ENCODE data around the gene GLT8D2. TPM values are rescaled to one million over a fixed set of nuclear protein-coding genes. Genes with fewer than 3 reads are reported as not detected.

GLT8D2 gene
- total RNA-seq, 1 experiment from 2014 or later: 1.6 TPM

- peak overlapping the region; percentile 93 for H2AFZ ChIP-seq (ENCODE audit: low read length)
- intact Hi-C loops (cut with micrococcal nuclease): loop anchor here (1.0 to 10.0 kb wide), 3 partner anchors 8 to 1140 kb away; partner anchors contain the start of gene WASHC4
- H3K4me1 ChIP-seq (ENCODE audit: insufficient read depth, low read length): peaks cover 40% of the 10 kb centered on the region
- peak overlapping the region; percentile 94 for H3K9ac ChIP-seq (ENCODE audit: low read length)
- no peaks in the 10 kb centered on the region for H3K9me2 ChIP-seq (replicated peaks; ENCODE audit: low read length)
- peak overlapping the region; percentile 97 for H3K4me2 ChIP-seq (ENCODE audit: low read length)
- ATAC-seq: no peak
- ChIA-PET CTCF (interaction anchor here (0.5 kb wide), 1 partner anchor 1126 kb away, joined by 4 read pairs; no protein-coding TSS in a partner anchor), POLR2A (ENCODE audit: unreplicated experiment) (interaction anchor here (0.7 to 1.3 kb wide), 3 partner anchors 9 to 1116 kb away, joined by 3 to 8 read pairs (median 5); partner anchors contain the start of gene NFYB)
- peak overlapping the region; percentile 91 for H3K4me3 ChIP-seq (ENCODE audit: low read length)
- TSS peak; percentile 91 for BruUV-seq (replicated peaks)
- peaks cover 2% of the 10 kb centered on the region; the same call in 1 of the 2 replicates for H3K36me3 ChIP-seq (ENCODE audit: low read depth, low read length)
- TF ChIP-seq, protein P1, sequence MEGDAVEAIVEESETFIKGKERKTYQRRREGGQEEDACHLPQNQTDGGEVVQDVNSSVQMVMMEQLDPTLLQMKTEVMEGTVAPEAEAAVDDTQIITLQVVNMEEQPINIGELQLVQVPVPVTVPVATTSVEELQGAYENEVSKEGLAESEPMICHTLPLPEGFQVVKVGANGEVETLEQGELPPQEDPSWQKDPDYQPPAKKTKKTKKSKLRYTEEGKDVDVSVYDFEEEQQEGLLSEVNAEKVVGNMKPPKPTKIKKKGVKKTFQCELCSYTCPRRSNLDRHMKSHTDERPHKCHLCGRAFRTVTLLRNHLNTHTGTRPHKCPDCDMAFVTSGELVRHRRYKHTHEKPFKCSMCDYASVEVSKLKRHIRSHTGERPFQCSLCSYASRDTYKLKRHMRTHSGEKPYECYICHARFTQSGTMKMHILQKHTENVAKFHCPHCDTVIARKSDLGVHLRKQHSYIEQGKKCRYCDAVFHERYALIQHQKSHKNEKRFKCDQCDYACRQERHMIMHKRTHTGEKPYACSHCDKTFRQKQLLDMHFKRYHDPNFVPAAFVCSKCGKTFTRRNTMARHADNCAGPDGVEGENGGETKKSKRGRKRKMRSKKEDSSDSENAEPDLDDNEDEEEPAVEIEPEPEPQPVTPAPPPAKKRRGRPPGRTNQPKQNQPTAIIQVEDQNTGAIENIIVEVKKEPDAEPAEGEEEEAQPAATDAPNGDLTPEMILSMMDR (conservative IDR thresholded peaks at IDR 0.05; ENCODE audit: low read depth, low read length): no peak
- TF ChIP-seq EZH2phosphoT487 (IDR thresholded peaks at IDR 0.05; ENCODE audit: borderline replicate concordance, low read length) (no peak), EZH2 (IDR thresholded peaks at IDR 0.05; ENCODE audit: low read length, unreplicated experiment) (no peak)
- no peaks in the 10 kb centered on the region for H3K27me3 ChIP-seq (ENCODE audit: low read length)
- no peak for DNase-seq
- H4K20me1 ChIP-seq (ENCODE audit: low read length): peaks cover 29% of the 10 kb centered on the region; the same call in 1 of the 2 replicates
- H3K9me3 ChIP-seq (ENCODE audit: low read length): no peaks in the 10 kb centered on the region
- H3K79me2 ChIP-seq (ENCODE audit: low read length): peaks cover 68% of the 10 kb centered on the region
- no peaks in the 10 kb centered on the region for H3F3A ChIP-seq (ENCODE audit: low read length, unreplicated experiment)
- peak overlapping the region; percentile 72 for H3K27ac ChIP-seq (ENCODE audit: low read length)
Observed at GRCh38 chr12:103965255-103965589, 84.8 kb downstream of the GLT8D2 start.

- H3K9ac ChIP-seq (ENCODE audit: low read length): peak overlapping the region; percentile 94
- BruUV-seq (replicated peaks): no TSS peak
- peaks cover 25% of the 10 kb centered on the region; the same call in 1 of the 2 replicates for H4K20me1 ChIP-seq (ENCODE audit: low read length)
- no peaks in the 10 kb centered on the region for H3K9me3 ChIP-seq (ENCODE audit: low read length)
- peak overlapping the region; percentile 91 for H3K4me3 ChIP-seq (ENCODE audit: low read length)
- H3K36me3 ChIP-seq (ENCODE audit: low read depth, low read length): peaks cover 2% of the 10 kb centered on the region; the same call in 1 of the 2 replicates
- no peaks in the 10 kb centered on the region for H3K9me2 ChIP-seq (replicated peaks; ENCODE audit: low read length)
- H2AFZ ChIP-seq (ENCODE audit: low read length): peak overlapping the region; percentile 93
- ChIA-PET POLR2A (ENCODE audit: unreplicated experiment) (interaction anchor here (0.7 to 1.3 kb wide), 2 partner anchors 8 to 173 kb away, joined by 3 to 8 read pairs; partner anchors contain the start of gene NFYB), CTCF (no interaction called here)
- no peak overlapping the region; the same call in 1 of the 2 replicates for H3K27ac ChIP-seq (ENCODE audit: low read length)
- H3K4me1 ChIP-seq (ENCODE audit: insufficient read depth, low read length): peaks cover 42% of the 10 kb centered on the region
- no peaks in the 10 kb centered on the region for H3F3A ChIP-seq (ENCODE audit: low read length, unreplicated experiment)
- no peaks in the 10 kb centered on the region for H3K27me3 ChIP-seq (ENCODE audit: low read length)
- peaks cover 64% of the 10 kb centered on the region for H3K79me2 ChIP-seq (ENCODE audit: low read length)
- ATAC-seq (no peak), DNase-seq (no peak)
- TF ChIP-seq, protein P1 (conservative IDR thresholded peaks at IDR 0.05; ENCODE audit: low read depth, low read length): no peak
- TF ChIP-seq EZH2 (IDR thresholded peaks at IDR 0.05; ENCODE audit: low read length, unreplicated experiment): no peak
- no peak for TF ChIP-seq EZH2phosphoT487 (IDR thresholded peaks at IDR 0.05; ENCODE audit: borderline replicate concordance, low read length)
- intact Hi-C loops (cut with micrococcal nuclease): loop anchor here (1.0 to 10.0 kb wide), 3 partner anchors 8 to 1140 kb away; partner anchors contain the start of gene WASHC4
- peak overlapping the region; percentile 97 for H3K4me2 ChIP-seq (ENCODE audit: low read length)
Observed at GRCh38 chr12:103964805-103965204, 85.2 kb downstream of the GLT8D2 start.

DNA sequence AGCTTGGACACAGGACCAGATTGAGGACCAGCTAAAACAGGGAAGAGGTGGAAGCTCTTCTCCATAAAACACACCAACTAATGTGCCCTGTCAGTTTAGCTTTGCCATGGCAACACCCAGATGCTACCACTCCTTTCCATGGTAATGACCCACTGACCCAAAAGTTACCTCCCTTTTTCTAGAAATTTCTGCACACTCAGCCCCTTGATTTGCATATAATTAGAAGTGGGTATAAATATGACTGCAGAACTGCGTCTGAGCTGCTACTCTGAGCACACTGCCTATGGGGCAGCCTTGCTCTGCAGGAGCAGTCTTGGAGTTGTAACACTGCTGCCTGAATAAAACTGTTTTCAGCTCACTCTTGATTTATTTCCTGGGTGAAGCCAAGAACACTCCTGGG, 87.5 kb downstream of the GLT8D2 start:
- Histone ChIP-seq H3K9me2 (replicated peaks; ENCODE audit: low read length) (no peaks in the 10 kb centered on the region), H3K4me3 (ENCODE audit: low read length) (no peak overlapping the region), H3K27ac (ENCODE audit: low read length) (no peak overlapping the region), H2AFZ (ENCODE audit: low read length) (no peak overlapping the region), H3K27me3 (ENCODE audit: low read length) (no peaks in the 10 kb centered on the region), H3F3A (ENCODE audit: low read length, unreplicated experiment) (no peaks in the 10 kb centered on the region), H3K4me1 (ENCODE audit: insufficient read depth, low read length) (peaks cover 24% of the 10 kb centered on the region), H4K20me1 (ENCODE audit: low read length) (0 out of 2 replicates have a peak, but pooled peaks cover 5% of the 10 kb centered on the region), H3K4me2 (ENCODE audit: low read length) (no peak overlapping the region), H3K9ac (ENCODE audit: low read length) (no peak overlapping the region), H3K9me3 (ENCODE audit: low read length) (no peaks in the 10 kb centered on the region), H3K36me3 (ENCODE audit: low read depth, low read length) (no peaks in the 10 kb centered on the region), H3K79me2 (ENCODE audit: low read length) (peaks cover 41% of the 10 kb centered on the region)
- intact Hi-C loops (cut with micrococcal nuclease): loop anchor here (10.0 kb wide), 1 partner anchor 1142 kb away; the partner anchor contains the start of gene WASHC4
- DNase-seq: no peak
- no peak for ATAC-seq
- POLR2A ChIA-PET (ENCODE audit: unreplicated experiment): no interaction called here
- TF ChIP-seq EZH2 (IDR thresholded peaks at IDR 0.05; ENCODE audit: low read length, unreplicated experiment) (no peak), EZH2phosphoT487 (IDR thresholded peaks at IDR 0.05; ENCODE audit: borderline replicate concordance, low read length) (no peak)
- TF ChIP-seq, protein P1 (conservative IDR thresholded peaks at IDR 0.05; ENCODE audit: low read depth, low read length): no peak
- CTCF ChIA-PET: no interaction called here
- BruUV-seq (replicated peaks): no TSS peak

All from PC-3 (cell line).